Astrocyte of the spinal cord (primary cell): ENCODE measurements around the gene RPL35.

Experiments
- DNase-seq: peaks from one replicate; pipeline ENCODE4 v3.0.0; 2011; ENCODE audit warnings: low read depth, low spot score
- H3K4me3 ChIP-seq: 2 replicates; pipeline ENCODE4 v1.5.1; 2011; ENCODE audit warnings: low read depth, mild to moderate bottlenecking, low read length, moderate library complexity
- CTCF ChIP-seq: IDR thresholded peaks from 2 replicates; pipeline ENCODE4 v1.5.1; 2012; ENCODE audit warnings: low read depth, mild to moderate bottlenecking, low read length, inconsistent platforms
- in situ Hi-C: cut with HindIII; loops from 2 replicates; pipeline ENCODE4 v1.10.0; 2017; ENCODE audit warnings: low sequenced_read_pairs

RPL35 gene

GRCh38 chr9:124835026-124835557, 26.7 kb downstream of the RPL35 start:
- peak; percentile 89 for DNase-seq
- TF ChIP-seq CTCF, result no peak
- no peak overlapping the region for H3K4me3 ChIP-seq
- in situ Hi-C loops, result no loop called here

GRCh38 chr9:124834591-124834990, 27.2 kb downstream of the RPL35 start:
- no peak overlapping the region for H3K4me3 ChIP-seq
- DNase-seq, result peak; percentile 77
- in situ Hi-C loops, result no loop called here
- TF ChIP-seq CTCF, result no peak

- no peak for DNase-seq
- no peak for TF ChIP-seq CTCF
- no peak overlapping the region for H3K4me3 ChIP-seq
- in situ Hi-C loops, result no loop called here
These were observed 30.0 kb downstream of the RPL35 start for GRCh38 chr9:124831642-124832364.

GRCh38 chr9:124830593-124830992, 31.2 kb downstream of the RPL35 start:
- no peak for TF ChIP-seq CTCF
- in situ Hi-C loops, result no loop called here
- DNase-seq, result no peak
- no peak overlapping the region for H3K4me3 ChIP-seq

GRCh38 chr9:124829334-124829669, 32.5 kb downstream of the RPL35 start:
- H3K4me3 ChIP-seq, result no peak overlapping the region
- in situ Hi-C loops, result no loop called here
- TF ChIP-seq CTCF, result no peak
- no peak for DNase-seq

GRCh38 chr9:124828489-124829333, 33.0 kb downstream of the RPL35 start:
- no peak overlapping the region for H3K4me3 ChIP-seq
- in situ Hi-C loops, result no loop called here
- no peak for DNase-seq
- no peak for TF ChIP-seq CTCF
